Measurements from ENCODE around the gene TBCK.

Gene TBCK

GRCh38 chr4:106320235-106320634, 4.2 kb upstream of the TBCK start:
- DNase-seq, result no peak

DNA sequence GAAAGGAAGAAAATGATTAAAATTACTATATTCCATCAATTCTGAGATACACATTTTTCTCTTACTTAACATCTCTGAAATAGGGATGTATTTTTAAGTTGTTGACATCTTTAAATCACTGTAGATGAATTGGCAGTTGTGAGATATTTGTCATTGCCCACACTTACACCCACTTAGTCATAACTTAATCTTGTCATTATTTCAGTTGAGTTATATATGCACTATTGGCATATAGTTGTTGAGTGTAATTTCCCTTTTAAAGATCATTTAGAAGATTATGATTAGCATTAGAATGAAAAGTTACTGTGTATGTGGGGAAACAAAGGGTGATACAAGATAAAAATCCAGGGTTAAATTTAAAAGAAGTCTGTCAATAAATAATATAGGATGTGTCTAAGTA, 2.5 kb upstream of the TBCK start:
- DNase-seq, result no peak

DNA sequence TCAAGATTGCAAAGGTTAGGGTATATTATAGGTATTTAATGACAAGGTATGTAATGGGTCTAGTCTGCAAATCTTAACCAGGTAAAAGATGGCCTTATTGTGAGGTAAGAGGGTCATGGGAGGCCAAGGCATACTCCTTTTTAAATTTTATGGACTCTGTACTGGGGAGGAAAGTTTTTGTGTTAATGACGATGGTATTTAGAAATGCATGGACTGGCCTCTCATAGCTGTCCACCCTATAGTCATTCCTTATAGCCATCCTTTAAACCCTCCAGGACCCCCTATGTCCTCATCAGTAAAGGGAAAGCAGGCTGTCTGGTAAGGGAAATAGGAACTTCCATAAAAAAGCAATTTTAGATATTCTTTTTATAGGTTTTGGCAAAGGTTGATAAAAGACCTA, 1.8 kb upstream of the TBCK start:
- DNase-seq, result no peak

DNA sequence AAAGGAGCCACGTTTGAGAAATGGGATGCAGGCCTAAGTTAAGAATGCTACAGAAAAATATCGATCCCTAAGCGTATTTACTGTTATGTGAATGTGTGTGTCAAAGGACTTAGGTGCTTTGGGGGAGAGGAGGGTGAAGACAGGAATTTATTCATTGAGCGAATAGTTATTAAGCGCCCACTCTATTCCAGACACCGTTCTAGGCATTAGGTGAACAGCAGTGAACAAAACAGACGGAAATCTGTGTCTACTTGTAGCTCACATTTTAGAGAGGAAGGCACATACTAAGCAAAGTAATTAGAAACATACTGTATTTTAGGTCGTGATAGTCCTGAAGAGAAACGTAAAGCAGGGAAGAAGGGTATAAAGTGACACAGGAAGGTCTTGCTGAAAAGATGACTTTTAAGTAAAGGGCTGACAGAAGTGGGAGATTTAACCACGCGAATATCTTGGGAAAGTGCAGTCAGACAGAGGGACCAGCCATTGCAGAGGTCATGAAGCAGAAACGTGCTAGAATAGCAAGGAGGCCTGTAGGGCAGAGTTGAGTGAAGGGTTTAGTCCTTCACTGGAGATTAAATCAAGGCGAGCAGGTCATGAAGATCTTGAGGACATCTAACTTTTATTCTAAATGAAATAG, 882 bp upstream of the TBCK start:
- DNase-seq, result no peak

GRCh38 chr4:106315476-106315967, 487 bp downstream of the TBCK start:
- peak; percentile 58 for DNase-seq

- no peak for DNase-seq
Observed at GRCh38 chr4:106314960-106315359, 1.0 kb downstream of the TBCK start.

- no peak for DNase-seq
Observed at GRCh38 chr4:106312997-106313522, 2.9 kb downstream of the TBCK start.

DNA sequence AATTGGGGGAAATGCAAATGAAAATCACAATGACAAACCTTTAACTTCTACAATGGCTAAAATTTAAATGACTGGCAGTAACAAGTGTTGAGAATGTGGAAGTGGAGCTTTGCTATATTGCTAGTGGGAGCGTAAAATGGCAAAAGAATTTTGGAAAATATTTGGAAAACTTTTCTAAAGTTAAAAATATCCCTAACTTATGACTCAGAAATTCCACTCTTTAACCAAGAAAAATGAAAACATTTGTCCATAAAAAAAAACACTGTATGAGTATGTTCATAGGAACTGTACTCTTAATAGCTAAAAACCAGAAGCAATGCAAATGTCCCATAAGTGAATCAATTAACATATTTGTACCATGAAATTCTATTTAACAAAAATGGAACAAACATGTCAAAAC, 3.6 kb downstream of the TBCK start:
- DNase-seq, result no peak

DNA sequence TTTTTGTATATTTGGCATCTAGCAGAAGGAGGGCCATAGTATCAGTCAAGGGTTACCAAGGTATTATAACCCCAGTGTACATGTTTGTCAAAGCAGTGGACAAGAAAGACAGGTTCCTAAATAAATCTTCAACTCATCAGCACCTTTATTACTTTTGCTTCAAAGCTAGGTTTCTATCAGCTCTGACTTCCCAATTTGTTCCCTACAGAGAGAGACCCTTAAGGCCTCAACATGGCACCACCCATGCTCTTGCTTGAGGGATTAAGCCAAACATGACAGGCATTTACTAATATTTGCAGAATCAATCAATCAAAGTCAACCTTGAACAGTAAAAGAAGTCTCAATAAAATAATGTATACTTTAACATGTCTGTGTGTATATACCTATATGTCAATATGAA, 9.4 kb downstream of the TBCK start:
- DNase-seq, result no peak

- DNase-seq, result no peak
Observed at GRCh38 chr4:106305435-106306055, 10.5 kb downstream of the TBCK start.

- no peak for DNase-seq
Observed at GRCh38 chr4:106304632-106305031, 11.4 kb downstream of the TBCK start.

GRCh38 chr4:106303548-106304281, 12.3 kb downstream of the TBCK start:
- no peak for DNase-seq

DNA sequence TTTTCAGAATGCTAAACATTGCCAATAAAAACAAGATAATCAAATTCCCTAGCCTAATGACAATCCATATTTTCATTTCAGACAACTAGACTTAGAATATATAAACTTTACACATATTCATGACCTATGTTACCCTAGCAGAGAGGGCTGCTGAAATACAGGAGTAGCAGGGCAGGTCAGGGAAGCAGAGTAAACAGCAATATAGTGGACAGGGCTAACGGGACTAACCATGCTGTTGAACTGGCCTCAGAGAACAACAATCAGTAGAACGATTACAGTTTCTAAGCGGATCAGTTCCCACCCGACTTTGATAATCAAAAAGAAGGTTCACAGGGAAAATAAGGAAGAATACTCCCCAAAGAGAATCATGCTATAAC, 14.0 kb downstream of the TBCK start:
- DNase-seq, result no peak

- no peak for DNase-seq
Observed at GRCh38 chr4:106301393-106302061, 14.5 kb downstream of the TBCK start.

DNA sequence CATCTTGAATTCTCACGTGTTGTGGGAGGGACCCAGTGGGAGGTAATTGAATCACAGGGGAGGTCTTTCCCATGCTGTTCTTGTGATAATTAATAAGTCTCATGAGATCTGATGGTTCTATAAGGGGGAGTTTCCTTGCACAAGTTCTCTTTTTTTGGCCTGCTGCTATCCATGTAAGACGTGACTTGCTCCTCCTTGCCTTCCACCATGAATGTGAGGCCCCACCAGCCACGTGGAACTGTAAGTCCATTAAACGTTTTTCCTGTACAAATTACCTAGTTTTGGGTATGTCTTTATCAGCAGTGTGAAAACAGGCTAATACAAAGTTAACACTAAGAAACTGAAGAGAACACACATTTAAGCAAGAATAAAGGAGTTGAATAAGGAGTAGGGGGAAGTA, 16.0 kb downstream of the TBCK start:
- no peak for DNase-seq

DNA sequence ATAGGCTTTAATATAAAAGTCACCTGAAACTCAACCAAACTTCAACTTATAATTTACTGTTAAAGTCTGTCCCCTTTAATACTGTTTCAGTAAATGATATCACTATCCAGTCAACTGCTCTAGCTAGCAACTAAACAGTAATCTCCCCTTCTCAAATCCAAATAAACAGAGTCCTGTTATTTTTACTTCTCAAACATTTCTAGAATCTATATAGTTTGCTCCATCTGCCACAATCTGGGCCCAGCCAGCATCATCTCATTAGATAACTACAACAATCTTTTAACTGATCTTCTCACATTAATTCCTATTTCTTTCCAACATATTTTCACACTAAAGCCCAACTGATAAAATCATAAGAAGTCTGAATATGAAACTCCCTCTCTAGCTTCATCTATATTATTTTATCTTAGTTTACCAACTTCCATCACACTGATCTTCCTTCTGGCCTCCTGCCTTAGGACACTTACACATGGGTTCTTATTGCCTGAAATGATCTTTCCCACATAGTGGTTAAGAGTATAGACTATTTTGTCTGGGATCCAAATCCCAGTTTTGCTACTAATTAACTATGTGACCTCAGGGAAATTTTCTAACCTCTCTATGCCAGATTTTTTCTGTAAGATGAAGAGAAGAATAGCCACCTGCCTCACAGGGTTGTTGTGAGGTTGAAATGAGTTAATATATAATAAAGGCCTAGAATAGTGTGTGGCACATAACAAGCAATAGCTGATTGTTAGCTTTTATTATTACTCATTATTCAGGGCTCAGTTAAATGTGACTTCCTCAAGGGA, 18.6 kb downstream of the TBCK start:
- DNase-seq, result no peak

- DNase-seq, result no peak
Observed at GRCh38 chr4:106294062-106294461, 21.9 kb downstream of the TBCK start.

GRCh38 chr4:106291678-106292077, 24.3 kb downstream of the TBCK start:
- DNase-seq, result no peak

GRCh38 chr4:106289737-106290136, 26.3 kb downstream of the TBCK start:
- no peak for DNase-seq

DNA sequence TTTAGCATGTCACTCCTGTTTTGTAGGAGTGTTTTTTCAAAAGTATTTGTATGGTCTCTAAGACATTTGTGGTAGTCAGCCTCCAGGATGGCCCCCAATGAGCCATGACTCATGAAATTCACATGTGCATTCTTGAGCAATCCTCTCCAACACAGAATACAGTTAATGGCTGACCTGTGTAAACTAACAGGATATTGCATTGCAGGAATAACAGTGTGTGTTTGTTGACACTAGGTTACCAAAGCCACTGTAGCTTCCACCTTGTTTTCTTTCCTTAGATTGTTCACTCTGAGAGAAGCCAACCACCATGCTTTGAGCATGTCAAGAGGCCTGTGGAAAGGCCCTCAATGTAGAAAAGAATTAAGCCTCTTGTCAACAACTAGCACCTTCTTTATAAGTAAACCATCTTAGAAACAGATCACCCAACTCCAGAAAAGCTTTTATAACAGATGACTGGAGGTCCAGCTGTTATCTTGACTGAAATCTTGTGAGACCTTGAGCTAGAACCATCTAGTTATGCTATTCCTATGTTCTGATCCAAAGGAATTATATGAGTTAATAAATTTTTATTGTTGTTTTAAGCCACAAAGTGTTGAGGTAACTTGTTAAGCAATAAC, 28.5 kb downstream of the TBCK start:
- DNase-seq, result no peak

DNA sequence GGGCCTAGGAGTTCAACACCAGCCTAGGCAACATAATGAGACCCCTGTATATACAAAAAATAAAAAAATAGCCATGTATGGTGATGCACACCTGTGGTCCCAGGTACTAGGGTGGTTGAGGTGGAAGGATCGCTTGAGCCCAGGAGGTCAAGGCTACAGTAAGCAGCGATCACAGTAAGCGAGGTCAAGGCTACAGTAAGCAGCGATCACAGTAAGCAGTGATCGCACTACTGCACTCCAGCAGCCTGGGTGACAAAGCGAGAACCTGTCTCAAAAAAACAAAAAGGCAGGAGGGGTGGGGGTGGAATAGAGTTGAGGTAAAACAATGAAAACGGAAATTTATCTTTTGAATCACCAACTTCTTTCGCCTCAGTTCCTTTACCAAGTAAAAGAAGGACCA, 29.4 kb downstream of the TBCK start:
- no peak for DNase-seq

- no peak for DNase-seq
Observed at GRCh38 chr4:106284227-106284626, 31.8 kb downstream of the TBCK start.

Data from stimulated activated CD4-positive, alpha-beta T cell treated with anti-CD3 and anti-CD28 coated beads, Interleukin-1b, Interleukin-23, amount 100 ng/mL, for 48 hours (primary cell).